HPDE6-E6E7 (cell line): ENCODE data around the gene CALML4.
"Not testable (repeated sequence)": the region's sequence is repeated elsewhere in the genome, so short reads cannot be mapped to it uniquely, and the experiment has no call there.

Experiments
- DNase-seq: peaks from one replicate; pipeline ENCODE4 v3.0.0; 2011; ENCODE audit warnings: missing footprints; ENCODE audit errors: extremely low spot score

CALML4 gene

DNA sequence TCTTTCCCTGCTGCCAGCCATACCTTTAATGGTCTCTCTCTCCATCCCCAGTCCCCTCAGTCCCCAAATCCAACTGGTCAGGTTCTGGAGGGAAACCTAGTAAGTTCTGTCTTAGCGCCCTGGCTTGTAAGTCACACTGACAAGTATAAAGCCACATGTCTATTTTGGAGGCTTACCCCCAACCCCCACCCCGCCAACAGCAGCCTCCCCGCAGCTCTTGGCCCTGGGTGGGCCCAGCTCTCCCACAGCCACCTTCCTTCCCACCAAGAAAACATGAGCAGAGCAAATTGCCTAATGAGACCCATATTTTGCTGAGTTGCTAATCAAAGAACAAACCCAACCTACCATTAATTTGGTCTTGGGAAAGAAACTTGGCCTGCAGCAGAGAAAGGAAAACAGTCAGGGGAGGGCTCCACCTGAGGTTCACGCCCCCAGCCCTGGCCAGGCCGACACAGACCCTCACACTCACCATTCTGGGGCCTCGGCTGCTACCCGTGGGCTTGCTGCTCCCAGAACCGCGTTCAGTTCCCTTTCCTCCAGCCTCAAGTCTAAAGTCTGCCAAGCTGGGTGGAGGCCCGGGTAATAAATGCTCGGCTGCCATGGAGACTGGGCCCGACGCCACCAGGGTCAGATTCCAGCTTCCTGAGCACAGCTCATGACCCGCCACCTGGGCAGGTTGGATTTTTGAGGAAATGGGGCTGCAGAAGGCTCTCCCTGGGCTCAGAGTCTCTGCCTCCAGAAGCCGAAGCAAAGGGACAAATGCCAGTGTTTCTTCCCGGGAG, at the start of gene CALML4:
CALML4 (minus strand) TSS at position 557 of the 782 bp plus-strand sequence; CDS start at position 472, 85 bp downstream.
- no peak for DNase-seq

DNA sequence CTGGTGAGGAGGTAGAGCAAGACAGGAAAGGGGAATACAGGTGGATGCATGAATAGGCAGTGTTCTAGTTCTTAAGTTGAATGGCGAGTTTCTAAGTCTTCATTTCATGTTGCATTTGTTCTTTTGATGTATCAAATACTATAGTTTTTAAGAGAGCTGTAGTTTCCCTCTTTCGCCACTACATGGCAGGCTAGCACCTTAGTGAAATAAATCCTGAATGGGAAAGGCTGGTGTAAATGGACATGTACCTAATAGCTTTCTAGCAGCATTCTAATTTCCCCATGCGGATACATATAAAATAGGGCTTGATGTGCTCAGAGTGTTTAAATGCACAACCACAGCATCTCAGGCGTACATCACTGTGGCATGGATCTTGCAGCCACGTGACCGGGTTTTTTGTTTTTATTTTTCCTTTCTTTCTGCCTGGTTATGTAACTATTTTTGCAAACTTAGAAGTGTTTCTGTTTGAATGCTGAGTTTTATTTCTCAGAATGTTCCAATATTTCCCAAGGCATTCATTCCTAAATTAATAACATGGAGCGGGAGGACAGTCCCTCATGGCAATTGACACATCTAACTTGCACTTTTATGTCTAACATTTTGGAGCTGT, 47.9 kb upstream of the CALML4 start:
- no peak for DNase-seq

- no peak for DNase-seq
Measured at GRCh38 chr15:68249058-68249713, 44.1 kb upstream of the CALML4 start.

GRCh38 chr15:68244235-68244634, 39.1 kb upstream of the CALML4 start:
- no peak for DNase-seq

GRCh38 chr15:68241088-68241935, 36.2 kb upstream of the CALML4 start:
- DNase-seq = no peak

DNA sequence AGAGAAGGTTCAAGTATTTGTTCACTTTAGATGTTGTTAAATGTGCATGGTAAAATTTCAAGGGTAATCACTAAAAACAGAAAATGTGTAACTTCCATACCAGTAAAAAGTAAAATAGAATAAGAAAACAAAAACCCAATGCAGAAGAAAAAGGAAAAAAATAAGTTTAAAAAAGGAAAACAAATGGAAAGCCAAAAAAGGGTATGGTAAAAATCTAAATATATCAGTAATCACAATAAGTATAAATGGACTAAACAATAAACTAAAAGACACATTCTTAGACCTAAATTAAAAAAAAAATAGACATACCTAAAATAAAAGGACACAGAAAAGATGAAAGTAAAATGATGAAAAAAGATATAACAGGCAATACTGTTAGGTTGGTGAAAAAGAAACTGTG, 33.9 kb upstream of the CALML4 start:
- no peak for DNase-seq

DNA sequence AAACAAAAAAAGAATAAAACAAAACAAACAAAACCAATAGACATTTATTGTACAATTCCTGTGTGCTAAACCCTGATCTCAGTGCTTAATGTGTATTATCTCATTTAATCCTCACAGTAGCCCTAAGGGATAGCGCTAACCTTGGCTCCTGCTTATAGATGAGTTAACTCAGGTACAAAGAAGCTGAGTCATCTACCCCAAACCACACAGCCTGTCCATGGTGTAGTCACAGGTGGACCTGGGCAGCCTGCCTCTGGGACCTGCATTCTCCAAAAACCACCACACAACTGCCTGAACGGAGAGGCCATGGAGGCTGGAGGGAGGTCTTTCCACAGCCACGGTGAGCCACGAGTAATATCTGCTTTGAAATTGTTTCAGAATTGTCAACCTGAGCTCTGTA, 29.9 kb upstream of the CALML4 start:
- no peak for DNase-seq

- DNase-seq = not testable (repeated sequence)
Measured at GRCh38 chr15:68234520-68234919, 29.4 kb upstream of the CALML4 start.

- DNase-seq = no peak
Measured at GRCh38 chr15:68234060-68234459, 28.9 kb upstream of the CALML4 start.

DNA sequence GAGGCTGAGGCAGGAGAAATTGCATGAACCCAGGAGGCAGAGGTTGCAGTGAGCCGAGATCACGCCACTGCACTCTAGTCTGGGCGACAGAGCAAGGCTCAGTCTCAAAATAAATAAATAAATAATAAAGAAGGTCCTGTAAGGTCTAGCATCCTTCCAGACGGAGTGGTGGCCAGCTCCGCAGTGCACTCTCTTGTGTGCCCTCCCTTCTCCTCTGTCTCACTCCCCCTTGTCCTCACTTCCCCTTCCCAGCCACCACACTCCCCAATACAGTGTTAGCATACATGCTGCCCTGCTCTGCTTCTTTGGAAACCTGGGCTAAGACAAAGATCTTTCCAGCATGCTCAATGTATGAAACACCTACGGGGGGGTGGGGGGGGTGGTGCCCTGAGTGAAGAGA, 27.8 kb upstream of the CALML4 start:
- DNase-seq = no peak

DNA sequence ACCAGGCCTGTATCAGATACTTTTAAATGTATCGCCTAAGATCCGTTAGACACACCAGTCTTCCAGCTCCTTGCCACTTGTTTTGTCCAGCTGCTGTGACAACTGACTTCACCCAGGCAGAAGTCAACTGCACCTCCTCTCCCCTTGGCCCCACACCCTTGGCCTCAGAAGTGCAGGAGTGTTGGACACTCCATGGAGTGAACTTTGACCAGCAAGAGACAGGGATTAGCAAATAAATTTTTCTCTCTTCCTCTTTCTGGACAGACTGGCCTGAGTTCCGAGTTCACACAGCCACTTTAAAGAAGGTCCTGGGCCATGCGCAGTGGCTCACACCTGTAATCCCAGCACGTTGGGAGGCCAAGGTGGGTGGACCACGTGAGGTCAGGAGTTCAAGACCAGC, 27.3 kb upstream of the CALML4 start:
- no peak for DNase-seq

DNA sequence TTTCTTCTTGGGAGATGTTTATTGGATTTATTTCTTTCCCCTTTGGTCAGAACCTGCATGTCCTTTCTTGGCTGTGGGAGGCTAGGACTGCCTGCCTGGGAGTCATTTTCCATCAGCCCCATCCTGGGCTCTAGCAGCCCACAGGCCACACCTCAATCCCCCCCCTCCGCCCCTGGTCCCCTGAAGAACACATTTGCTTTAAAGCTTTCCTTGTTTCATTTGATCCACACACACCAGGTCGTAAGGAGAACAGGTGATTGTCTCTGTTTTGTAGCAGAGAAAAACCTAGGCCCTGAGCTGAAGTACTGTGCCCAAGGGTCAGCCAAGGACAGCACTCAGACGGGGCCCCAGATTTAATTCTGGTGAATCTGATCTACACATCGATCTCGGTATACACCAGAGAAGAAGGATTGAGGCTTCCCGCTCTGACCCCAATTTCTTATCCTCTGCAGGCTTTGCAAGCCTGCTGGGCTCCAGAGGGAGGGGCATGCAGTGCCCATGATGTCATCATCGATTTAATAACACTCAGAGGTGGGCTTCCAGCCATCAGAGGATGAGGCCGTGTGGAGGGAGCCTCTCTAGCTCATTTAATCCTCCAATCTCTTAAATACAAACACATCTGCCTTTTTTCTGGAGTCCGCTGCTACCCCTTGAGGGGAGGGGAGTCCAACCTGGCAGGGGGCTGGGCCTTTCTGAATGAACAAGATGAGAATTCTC, 26.1 kb upstream of the CALML4 start:
- DNase-seq = no peak

- no peak for DNase-seq
Measured at GRCh38 chr15:68230157-68231100, 25.3 kb upstream of the CALML4 start.

DNA sequence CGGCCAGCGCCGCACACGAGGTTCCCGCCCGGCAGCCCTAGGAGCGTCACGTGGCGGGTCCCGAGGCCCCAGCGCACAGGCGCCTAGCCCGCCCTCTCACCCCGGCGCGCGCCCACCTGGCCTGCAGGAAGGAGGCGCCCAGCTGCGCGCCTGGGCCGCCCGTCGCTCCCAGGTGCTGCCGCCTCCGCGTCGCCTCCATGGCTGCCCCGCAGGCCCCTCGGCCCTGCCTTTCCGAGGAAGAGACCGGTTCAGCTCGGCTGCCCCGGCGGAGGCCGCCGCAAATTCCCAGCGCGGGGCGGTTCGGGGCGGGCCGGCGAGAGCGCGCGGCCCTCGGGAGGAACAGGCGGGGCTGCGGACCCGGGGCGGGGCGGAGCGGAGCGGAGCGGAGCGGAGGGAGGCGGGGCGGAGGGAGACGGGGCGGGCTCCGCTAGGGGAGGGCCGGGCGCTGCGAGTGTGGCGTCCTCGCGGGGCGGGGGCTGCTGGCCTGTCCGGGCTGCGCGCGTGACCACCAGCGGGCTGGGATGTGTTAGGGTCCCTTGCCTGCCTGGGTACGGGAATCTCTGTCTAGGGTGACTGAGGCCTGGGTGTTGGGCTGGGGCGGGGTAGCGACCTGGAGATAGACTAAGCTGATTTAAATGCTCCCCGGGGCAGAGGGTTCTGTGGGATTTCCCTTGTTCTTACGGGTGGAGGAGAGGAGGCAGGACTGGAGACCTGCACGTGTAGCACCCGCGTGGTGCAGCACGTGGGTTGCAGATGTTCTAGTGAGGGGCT, 24.4 kb upstream of the CALML4 start, which contains the start of gene CLN6:
CLN6 (minus strand) TSS at position 343 of the 771 bp plus-strand sequence; CDS start at position 199, 144 bp downstream.
- peak; percentile 78 for DNase-seq

- no peak for DNase-seq
Measured at GRCh38 chr15:68228971-68229385, 23.8 kb upstream of the CALML4 start.

DNA sequence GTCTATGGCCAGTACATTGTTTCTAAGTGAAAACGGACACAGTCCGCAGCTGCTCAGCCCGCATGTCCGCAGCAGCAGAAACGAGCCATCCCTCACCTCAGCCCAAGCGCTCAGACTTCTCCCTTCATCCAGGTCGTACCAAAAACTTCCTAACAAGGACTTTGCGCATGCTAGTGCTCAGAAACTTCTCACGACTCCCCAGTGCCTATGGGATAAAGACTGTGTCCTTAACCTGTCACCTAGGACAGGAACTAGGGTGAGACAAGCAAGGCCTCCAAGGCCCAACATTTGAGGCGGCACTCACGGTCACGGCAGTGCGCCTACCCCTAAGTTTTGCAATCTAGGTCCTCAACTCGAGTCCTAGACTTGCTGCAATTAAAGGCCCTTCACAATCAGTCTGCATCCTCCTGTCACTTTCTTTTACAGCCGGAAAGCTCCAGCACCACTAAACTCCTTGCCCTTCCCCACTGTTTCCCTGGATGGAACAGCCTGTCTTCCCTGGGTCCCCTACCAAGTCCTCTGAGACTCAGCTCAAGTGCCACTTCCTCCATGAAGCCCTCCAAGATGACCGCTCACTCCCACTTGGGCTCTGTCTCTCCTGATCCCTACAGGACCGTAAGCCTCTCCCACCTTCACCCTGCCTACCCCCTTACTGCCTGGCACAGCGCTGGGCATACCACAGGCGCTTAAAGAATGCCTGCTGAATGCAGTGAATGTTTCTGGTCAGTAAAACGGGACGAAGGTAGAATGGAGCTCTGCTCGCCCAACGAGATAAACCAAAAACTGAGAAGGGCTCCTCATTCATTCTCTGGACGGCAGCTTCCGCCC, 23.2 kb upstream of the CALML4 start:
- DNase-seq = no peak

- no peak for DNase-seq
Measured at GRCh38 chr15:68227643-68228142, 22.6 kb upstream of the CALML4 start.

GRCh38 chr15:68225442-68225841, 20.3 kb upstream of the CALML4 start:
- not testable (repeated sequence) for DNase-seq
